GM23338 (cell line): ENCODE data around the gene GAK. TPM values are rescaled to one million over a fixed set of nuclear protein-coding genes. Genes with fewer than 3 reads are reported as not detected.

Experiments used
- ATAC-seq: fragments of 200-7000 bp; cut with Tn5 transposase; 3 replicates; pipeline ENCODE4 v1.9.1; 2020
- DNase-seq: peaks from one replicate; pipeline ENCODE4 v3.0.0-alpha.2; 2015; ENCODE audit warnings: low spot score
- H2AFZ ChIP-seq: fragments of 200-600 bp; sonication (generic); 2 replicates; pipeline ENCODE4 v1.8.0; 2016; ENCODE audit warnings: antibody characterized with exemption, mild to moderate bottlenecking, moderate library complexity
- H3F3A ChIP-seq: fragments of 200-600 bp; sonication (generic); replicated peaks from 2 replicates; pipeline ENCODE4 v1.8.0; 2017; ENCODE audit warnings: antibody characterized with exemption, mixed run types, low read depth
- H3K27ac ChIP-seq: fragments of 200-600 bp; sonication (generic); 2 replicates; pipeline ENCODE4 v1.6.1; 2016; ENCODE audit warnings: low read depth
- H3K27me3 ChIP-seq: fragments of 200-600 bp; sonication (generic); 2 replicates; pipeline ENCODE4 v1.8.0; 2016; ENCODE audit warnings: mild to moderate bottlenecking, mixed run types, moderate library complexity; ENCODE audit not compliant: insufficient read depth
- H3K36me3 ChIP-seq: fragments of 200-600 bp; sonication (generic); 2 replicates; pipeline ENCODE4 v1.8.0; 2016; ENCODE audit warnings: mild to moderate bottlenecking; ENCODE audit not compliant: insufficient read depth
- H3K4me1 ChIP-seq: fragments of 200-600 bp; sonication (generic); 2 replicates; pipeline ENCODE4 v1.8.0; 2016; ENCODE audit warnings: mild to moderate bottlenecking, moderate library complexity; ENCODE audit not compliant: insufficient read depth
- H3K4me2 ChIP-seq: fragments of 200-600 bp; sonication (generic); 2 replicates; pipeline ENCODE4 v1.7.1; 2017; ENCODE audit warnings: mixed run types
- H3K4me3 ChIP-seq: fragments of 200-600 bp; sonication (generic); 2 replicates; pipeline ENCODE4 v1.6.1; 2016; ENCODE audit warnings: mixed run types
- H3K79me2 ChIP-seq: fragments of 200-600 bp; sonication (generic); replicated peaks from 2 replicates; pipeline ENCODE4 v1.8.0; 2017; ENCODE audit warnings: mild to moderate bottlenecking; ENCODE audit not compliant: insufficient read depth
- H3K9me2 ChIP-seq: fragments of 200-600 bp; sonication (generic); 2 replicates; pipeline ENCODE4 v1.8.0; 2017; ENCODE audit not compliant: insufficient read depth
- H4K20me1 ChIP-seq: fragments of 200-600 bp; sonication (generic); replicated peaks from 2 replicates; pipeline ENCODE4 v1.8.0; 2017; ENCODE audit warnings: mild to moderate bottlenecking; ENCODE audit not compliant: insufficient read depth
- H3K27ac Mint-ChIP-seq: 2 replicates; pipeline ENCODE4 v1.8.0; 2020; ENCODE audit warnings: inconsistent platforms, mild to moderate bottlenecking, moderate library complexity, mixed read lengths
- H3K27me3 Mint-ChIP-seq: 3 replicates; pipeline ENCODE4 v1.8.0; 2022; ENCODE audit warnings: low read depth, mild to moderate bottlenecking, moderate library complexity, mixed read lengths, inconsistent platforms; ENCODE audit not compliant: insufficient read depth, poor library complexity
- H3K36me3 Mint-ChIP-seq: 3 replicates; pipeline ENCODE4 v1.8.0; 2021; ENCODE audit warnings: low read depth, mild to moderate bottlenecking, inconsistent platforms, moderate library complexity, mixed read lengths
- H3K4me1 Mint-ChIP-seq: 3 replicates; pipeline ENCODE4 v1.8.0; 2020; ENCODE audit warnings: mild to moderate bottlenecking, inconsistent platforms, mixed read lengths
- H3K4me3 Mint-ChIP-seq: 3 replicates; pipeline ENCODE4 v1.8.0; 2021; ENCODE audit warnings: moderate library complexity, mild to moderate bottlenecking, inconsistent platforms, mixed read lengths
- H3K9me3 Mint-ChIP-seq: 3 replicates; pipeline ENCODE4 v1.8.0; 2020; ENCODE audit warnings: moderate library complexity, mild to moderate bottlenecking, inconsistent platforms, mixed read lengths
- CREB1 ChIP-seq: fragments of 250-450 bp; sonication (Bioruptor Pico); IDR thresholded peaks from 2 replicates; pipeline ENCODE4 v1.5.0; 2020; ENCODE audit warnings: low read depth, mild to moderate bottlenecking, moderate library complexity
- CTCF ChIP-seq, 2 experiments: fragments of 200-600 bp in 1 of 2; sonication (generic) in 1 of 2; conservative IDR thresholded peaks; 2 replicates each; pipeline versions ENCODE4 v1.5.1 to v1.6.1; 2016 to 2017; ENCODE audit warnings: antibody characterized with exemption in 2 of 2, low read depth in 2 of 2, mild to moderate bottlenecking in 2 of 2, moderate library complexity in 1 of 2
- ETS1 ChIP-seq: IDR thresholded peaks from 2 replicates; pipeline ENCODE4 v1.6.1; 2016; ENCODE audit warnings: antibody characterized with exemption
- EZH2 ChIP-seq: fragments of 200-600 bp; sonication (generic); IDR thresholded peaks from one replicate; pipeline ENCODE4 v1.8.0; 2017; ENCODE audit warnings: antibody characterized with exemption, mild to moderate bottlenecking, low read depth; ENCODE audit not compliant: unreplicated experiment
- EZH2phosphoT487 ChIP-seq: fragments of 200-600 bp; sonication (generic); IDR thresholded peaks from one replicate; pipeline ENCODE4 v1.8.1; 2018; ENCODE audit warnings: antibody characterized with exemption; ENCODE audit not compliant: unreplicated experiment
- JUNB ChIP-seq: IDR thresholded peaks from one replicate; pipeline ENCODE4 v1.6.1; 2016; ENCODE audit warnings: antibody characterized with exemption; ENCODE audit not compliant: unreplicated experiment
- NANOG ChIP-seq: IDR thresholded peaks from 2 replicates; pipeline ENCODE4 v1.6.1; 2016; ENCODE audit warnings: antibody characterized with exemption, borderline replicate concordance
- POLR2AphosphoS5 ChIP-seq: IDR thresholded peaks from 2 replicates; pipeline ENCODE4 v1.6.1; 2016; ENCODE audit warnings: antibody characterized with exemption, low read depth
- REST ChIP-seq: IDR thresholded peaks from one replicate; pipeline ENCODE4 v1.6.1; 2018; ENCODE audit warnings: antibody characterized with exemption; ENCODE audit not compliant: unreplicated experiment
- STAT1 ChIP-seq: IDR thresholded peaks from one replicate; pipeline ENCODE4 v1.6.1; 2016; ENCODE audit warnings: antibody characterized with exemption; ENCODE audit not compliant: unreplicated experiment
- ZNF114 ChIP-seq: fragments of 250-450 bp; sonication (Bioruptor Pico); IDR thresholded peaks from 2 replicates; pipeline ENCODE4 v1.5.0; 2020; ENCODE audit warnings: mild to moderate bottlenecking, moderate library complexity
- ZNF331 ChIP-seq: fragments of 250-450 bp; sonication (Bioruptor Pico); IDR thresholded peaks from 2 replicates; pipeline ENCODE4 v1.5.0; 2020; ENCODE audit warnings: low read depth, mild to moderate bottlenecking, moderate library complexity
- ZNF462 ChIP-seq: fragments of 250-450 bp; sonication (Bioruptor Pico); IDR thresholded peaks from 2 replicates; pipeline ENCODE4 v1.5.0; 2020; ENCODE audit warnings: mild to moderate bottlenecking, moderate library complexity
- polyA plus RNA-seq: library from polyadenylated mRNA; unstranded; fragments of >200 nt; fragmentation: Nextera tagmentation; extraction: Ambion mirVana; gene quantifications from 2 replicates; pipeline ENCODE4 v1.2.1, GENCODE V29; 2016
- total RNA-seq: library from RNA; depleted of rRNA; stranded (reverse); fragments of >200 nt; shearing (Covaris generic); gene quantifications from 2 replicates; pipeline ENCODE4 v1.2.3, GENCODE V29; 2014

GAK gene
- total and polyA plus RNA-seq, 2 experiments from 2014 or later = 48.5 to 124 TPM

GRCh38 chr4:945274-946102 is 13.4 kb upstream of the GAK start:
- H3K36me3 Mint-ChIP-seq = no peaks in the 10 kb centered on the region
- Histone ChIP-seq H3K4me3 (no peak overlapping the region), H2AFZ (0 out of 2 replicates have a peak overlapping the region, but pooled peaks have one; percentile 23), H3K79me2 (no peaks in the 10 kb centered on the region), H3K36me3 (no peaks in the 10 kb centered on the region), H3K4me1 (0 out of 2 replicates have a peak, but pooled peaks cover 4% of the 10 kb centered on the region), H3K27me3 (no peaks in the 10 kb centered on the region), H3K9me2 (no peaks in the 10 kb centered on the region), H4K20me1 (no peaks in the 10 kb centered on the region), H3K27ac (no peak overlapping the region), H3K4me2 (peak overlapping the region; percentile 48; the same call in 1 of the 2 replicates), H3F3A (no peaks in the 10 kb centered on the region)
- ATAC-seq (peak; percentile 53), DNase-seq (no peak)
- TF ChIP-seq STAT1 (no peak), REST (no peak), ETS1 (no peak), ZNF114 (CRISPR knock-in tag) (no peak), EZH2phosphoT487 (no peak), JUNB (no peak), ZNF462 (no peak), CREB1 (CRISPR knock-in tag) (no peak), CTCF (conservative IDR thresholded peaks at IDR 0.05; ENCODE audit: low read depth in 2 of 2) (no peak), EZH2 (no peak), POLR2AphosphoS5 (no peak), NANOG (no peak), ZNF331 (CRISPR knock-in tag) (no peak)
- no peaks in the 10 kb centered on the region for H3K9me3 Mint-ChIP-seq
- H3K27ac Mint-ChIP-seq = no peak overlapping the region
- peaks cover 8% of the 10 kb centered on the region for H3K27me3 Mint-ChIP-seq
- peaks cover 12% of the 10 kb centered on the region for H3K4me1 Mint-ChIP-seq
- H3K4me3 Mint-ChIP-seq = peak overlapping the region; percentile 52
